ENCODE measurements around the gene CCDC127. TPM values are rescaled to one million over a fixed set of nuclear protein-coding genes. Genes with fewer than 3 reads are reported as not detected.
"Not testable (repeated sequence)": the region's sequence is repeated elsewhere in the genome, so short reads cannot be mapped to it uniquely, and the experiment has no call there.

CCDC127 gene
- total RNA-seq, 4 donors from 2014 or later, result 0.97 to 4.2 (median 1.9) TPM

DNA sequence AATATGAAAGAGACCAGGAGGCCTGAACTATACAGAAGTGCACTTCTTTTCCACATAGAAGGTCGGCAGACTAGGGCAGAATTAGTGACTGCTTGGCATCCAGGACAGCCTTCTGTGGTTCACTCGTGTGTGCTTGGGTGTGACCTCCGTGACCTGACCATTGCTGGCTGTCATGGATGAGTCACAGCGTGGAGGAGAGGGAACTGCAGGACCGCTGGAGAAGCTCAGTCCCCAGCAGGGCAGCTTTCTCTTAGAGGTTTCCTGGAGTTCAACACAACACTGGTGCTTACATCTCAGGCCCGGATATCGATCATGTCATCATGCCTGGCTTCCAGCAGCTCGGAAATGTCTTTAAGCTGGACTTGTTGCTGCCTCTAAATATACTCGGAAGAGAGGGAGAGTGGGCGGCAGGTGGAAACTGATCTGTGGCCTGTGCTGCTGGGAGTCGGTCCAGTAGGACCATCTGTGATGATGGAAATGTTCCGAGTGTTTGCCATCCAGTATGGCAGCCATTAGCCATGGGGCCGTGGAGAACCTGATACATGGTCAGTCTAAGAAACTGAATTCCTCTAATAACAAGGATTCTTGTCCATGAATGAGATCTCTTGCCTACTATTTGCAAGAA, 23.2 kb upstream of the CCDC127 start:
- DNase-seq; H3K4me1 ChIP-seq; intact Hi-C loops (cut with DNase I); H3K9me3 ChIP-seq; H3K4me3 ChIP-seq; H3K27ac ChIP-seq; H3K27me3 ChIP-seq: not testable (repeated sequence)
- 80 to 96% methylated on average over 4 to 9 of the region's 13 CpGs for WGBS, 2 donors
- H3K36me3 ChIP-seq, result peaks cover 12 to 100% (median 13%) of the 10 kb centered on the region in 3 donors

DNA sequence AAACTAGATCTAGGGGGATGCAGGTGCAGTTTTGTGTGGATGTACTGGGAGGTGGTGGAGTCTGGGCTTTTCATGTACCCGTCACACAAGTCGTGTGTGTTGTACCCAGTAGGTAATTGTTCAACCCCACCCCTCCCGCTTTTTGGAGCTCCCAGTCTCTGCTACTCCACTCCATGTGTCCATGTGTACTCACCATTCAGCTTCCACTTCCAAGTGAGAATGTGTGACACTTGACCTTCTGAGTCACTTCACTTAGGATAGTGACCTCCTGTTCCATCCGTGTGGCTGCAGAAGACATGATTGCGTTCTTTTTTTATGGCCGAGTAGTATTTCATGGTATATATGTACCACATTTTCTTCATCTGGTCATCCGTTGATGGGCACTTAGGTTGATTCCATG, 22.6 kb upstream of the CCDC127 start:
- H3K4me3 ChIP-seq; H3K27ac ChIP-seq; H3K27me3 ChIP-seq; H3K4me1 ChIP-seq; intact Hi-C loops (cut with DNase I); H3K9me3 ChIP-seq; DNase-seq: not testable (repeated sequence)
- H3K36me3 ChIP-seq, result peaks cover 12 to 100% (median 13%) of the 10 kb centered on the region in 3 donors
- 88 to 96% methylated on average over 7 of the region's 7 CpGs for WGBS, 2 donors

DNA sequence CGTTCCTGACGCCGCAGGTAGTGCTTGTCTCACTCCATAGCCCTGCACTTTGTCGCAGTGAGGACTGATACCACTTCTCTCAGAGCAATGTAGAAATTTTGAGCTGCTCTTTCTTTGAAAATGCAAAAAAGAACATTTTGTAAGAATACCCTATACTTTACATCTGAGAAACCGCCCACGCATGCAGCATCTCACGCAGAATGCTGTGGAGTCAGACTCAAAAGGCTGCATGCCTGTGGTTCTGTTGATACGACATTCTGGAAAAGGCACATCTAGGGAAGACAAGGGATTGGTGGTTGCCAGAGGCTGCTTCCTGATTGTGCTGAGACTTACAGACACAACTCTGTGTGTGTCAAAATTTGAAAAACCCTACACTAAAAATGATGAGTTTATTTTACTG, 20.0 kb upstream of the CCDC127 start:
- H3K4me1 ChIP-seq; DNase-seq; H3K4me3 ChIP-seq; H3K27ac ChIP-seq; H3K27me3 ChIP-seq; intact Hi-C loops (cut with DNase I); H3K9me3 ChIP-seq: not testable (repeated sequence)
- WGBS, 2 donors, result 98 to 100% methylated on average over 8 of the region's 8 CpGs
- H3K36me3 ChIP-seq, result peaks cover 12 to 100% (median 13%) of the 10 kb centered on the region in 3 donors

DNA sequence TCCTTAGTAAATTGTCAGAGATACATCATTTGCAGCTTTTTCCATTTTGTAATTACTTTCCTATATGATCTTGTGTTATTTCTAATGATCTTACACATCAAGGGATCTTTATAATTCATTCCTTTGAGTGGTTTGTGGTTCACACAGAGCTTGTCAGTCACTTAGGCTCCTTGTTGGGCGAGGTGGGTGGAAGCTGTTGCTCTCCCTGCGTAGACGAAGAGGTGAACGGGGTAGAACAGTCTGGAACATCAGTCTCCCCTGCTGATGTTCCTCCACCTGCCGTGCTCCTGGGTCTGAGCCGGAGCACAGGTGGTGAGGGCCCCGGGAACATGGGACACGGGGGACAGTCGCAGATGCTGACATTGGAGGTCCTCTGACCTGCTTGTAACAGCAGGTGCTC, 17.6 kb upstream of the CCDC127 start:
- intact Hi-C loops (cut with DNase I); DNase-seq; H3K27me3 ChIP-seq; H3K4me1 ChIP-seq; H3K4me3 ChIP-seq; H3K9me3 ChIP-seq; H3K27ac ChIP-seq: not testable (repeated sequence)
- H3K36me3 ChIP-seq, result peaks cover 6 to 100% (median 8%) of the 10 kb centered on the region in 3 donors
- WGBS, 2 donors, result 87 to 91% methylated on average over 4 to 5 of the region's 9 CpGs

DNA sequence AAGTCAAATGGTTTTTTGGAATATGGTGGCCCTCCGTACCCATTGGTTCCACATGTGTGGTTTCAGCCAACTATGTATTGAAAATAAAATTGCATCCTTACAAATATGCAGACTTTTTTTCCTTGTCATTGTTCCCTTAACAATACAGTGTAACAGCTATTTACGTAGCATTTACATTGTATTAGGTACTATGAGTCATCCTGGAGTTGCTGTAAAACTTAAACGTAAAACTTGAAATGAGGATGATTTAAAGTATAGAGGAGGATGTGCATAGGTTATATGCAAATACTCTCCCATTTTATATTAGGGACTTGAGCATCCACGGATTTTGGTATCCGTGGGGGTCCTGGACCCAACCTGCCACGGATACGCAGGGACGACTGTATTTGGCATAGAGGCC, 16.5 kb upstream of the CCDC127 start:
- Histone ChIP-seq H3K27me3 (no peaks in the 10 kb centered on the region), H3K4me3 (no peak overlapping the region), H3K36me3 (peaks cover 9 to 100% (median 9%) of the 10 kb centered on the region in 3 donors), H3K4me1 (no peaks in the 10 kb centered on the region), H3K27ac (no peak overlapping the region), H3K9me3 (no peaks in the 10 kb centered on the region)
- intact Hi-C loops (cut with DNase I), result no loop called here
- WGBS, 2 donors, result 82 to 83% methylated on average over 8 of the region's 8 CpGs
- no peak for DNase-seq
- TF ChIP-seq, protein P1, sequence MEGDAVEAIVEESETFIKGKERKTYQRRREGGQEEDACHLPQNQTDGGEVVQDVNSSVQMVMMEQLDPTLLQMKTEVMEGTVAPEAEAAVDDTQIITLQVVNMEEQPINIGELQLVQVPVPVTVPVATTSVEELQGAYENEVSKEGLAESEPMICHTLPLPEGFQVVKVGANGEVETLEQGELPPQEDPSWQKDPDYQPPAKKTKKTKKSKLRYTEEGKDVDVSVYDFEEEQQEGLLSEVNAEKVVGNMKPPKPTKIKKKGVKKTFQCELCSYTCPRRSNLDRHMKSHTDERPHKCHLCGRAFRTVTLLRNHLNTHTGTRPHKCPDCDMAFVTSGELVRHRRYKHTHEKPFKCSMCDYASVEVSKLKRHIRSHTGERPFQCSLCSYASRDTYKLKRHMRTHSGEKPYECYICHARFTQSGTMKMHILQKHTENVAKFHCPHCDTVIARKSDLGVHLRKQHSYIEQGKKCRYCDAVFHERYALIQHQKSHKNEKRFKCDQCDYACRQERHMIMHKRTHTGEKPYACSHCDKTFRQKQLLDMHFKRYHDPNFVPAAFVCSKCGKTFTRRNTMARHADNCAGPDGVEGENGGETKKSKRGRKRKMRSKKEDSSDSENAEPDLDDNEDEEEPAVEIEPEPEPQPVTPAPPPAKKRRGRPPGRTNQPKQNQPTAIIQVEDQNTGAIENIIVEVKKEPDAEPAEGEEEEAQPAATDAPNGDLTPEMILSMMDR (IDR thresholded peaks at IDR 0.05), result no peak
- no peak for TF ChIP-seq POLR2A (IDR thresholded peaks at IDR 0.05)

DNA sequence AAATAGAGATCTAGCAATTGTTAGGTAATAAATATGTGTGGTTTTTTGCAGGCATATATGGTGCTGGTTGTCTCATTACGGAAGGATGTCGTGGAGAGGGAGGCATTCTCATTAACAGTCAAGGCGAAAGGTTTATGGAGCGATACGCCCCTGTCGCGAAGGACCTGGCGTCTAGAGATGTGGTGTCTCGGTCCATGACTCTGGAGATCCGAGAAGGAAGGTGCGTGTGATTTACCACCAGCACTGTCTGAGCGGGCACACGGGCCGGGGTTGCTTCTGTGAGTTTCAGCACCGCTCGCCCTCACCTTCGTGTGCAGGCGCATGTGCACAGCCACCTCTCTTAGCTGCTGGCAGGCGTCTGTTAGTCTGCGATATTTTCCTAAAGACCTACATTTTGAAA, 15.5 kb upstream of the CCDC127 start:
- peaks cover 9 to 100% (median 9%) of the 10 kb centered on the region in 3 donors for H3K36me3 ChIP-seq
- H3K27ac ChIP-seq; H3K27me3 ChIP-seq; H3K4me1 ChIP-seq; intact Hi-C loops (cut with DNase I); DNase-seq; H3K9me3 ChIP-seq; H3K4me3 ChIP-seq: not testable (repeated sequence)
- 96% methylated on average over 12 to 19 of the region's 20 CpGs for WGBS, 2 donors

DNA sequence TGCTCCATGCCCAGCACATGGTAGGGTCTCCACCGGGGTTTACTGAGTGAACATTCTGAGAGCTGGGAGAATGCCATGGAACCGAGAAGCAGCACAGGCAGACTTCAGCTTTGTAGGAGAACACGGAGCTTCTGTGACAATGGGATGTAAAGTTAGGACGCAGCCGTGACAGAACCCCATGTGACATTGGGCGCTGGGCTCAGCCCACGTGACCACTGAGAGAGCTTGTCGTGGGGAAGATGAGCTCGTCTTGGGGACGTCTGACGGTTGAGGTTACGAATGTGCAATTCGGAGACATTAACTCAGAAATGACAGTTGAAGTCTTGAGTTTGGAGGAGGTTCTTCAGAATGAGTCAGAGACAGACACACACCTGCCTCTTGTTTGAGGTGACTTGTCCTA, 13.7 kb upstream of the CCDC127 start:
- intact Hi-C loops (cut with DNase I), result no loop called here
- 79 to 84% methylated on average over 13 of the region's 13 CpGs for WGBS, 2 donors

More for the DNA sequence above, 13.7 kb upstream of the CCDC127 start:
- no peak for DNase-seq
- Histone ChIP-seq H3K27me3 (no peaks in the 10 kb centered on the region), H3K36me3 (peaks cover 4 to 100% (median 14%) of the 10 kb centered on the region in 3 donors), H3K4me1 (no peaks in the 10 kb centered on the region), H3K27ac (no peak overlapping the region), H3K4me3 (no peak overlapping the region), H3K9me3 (no peaks in the 10 kb centered on the region)
- TF ChIP-seq, protein P1 (IDR thresholded peaks at IDR 0.05), result no peak
- no peak for TF ChIP-seq POLR2A (IDR thresholded peaks at IDR 0.05)
